GM12874 (cell line): ENCODE results near the gene ENDOV.

Experiments
- TF ChIP-seq, protein P1 (sequence below): IDR thresholded peaks from 2 replicates; pipeline ENCODE4 v1.5.1; 2011; ENCODE audit warnings: low read depth, mild to moderate bottlenecking, control low read depth, low read length, moderate library complexity; ENCODE audit not compliant: insufficient read depth

Gene ENDOV

DNA sequence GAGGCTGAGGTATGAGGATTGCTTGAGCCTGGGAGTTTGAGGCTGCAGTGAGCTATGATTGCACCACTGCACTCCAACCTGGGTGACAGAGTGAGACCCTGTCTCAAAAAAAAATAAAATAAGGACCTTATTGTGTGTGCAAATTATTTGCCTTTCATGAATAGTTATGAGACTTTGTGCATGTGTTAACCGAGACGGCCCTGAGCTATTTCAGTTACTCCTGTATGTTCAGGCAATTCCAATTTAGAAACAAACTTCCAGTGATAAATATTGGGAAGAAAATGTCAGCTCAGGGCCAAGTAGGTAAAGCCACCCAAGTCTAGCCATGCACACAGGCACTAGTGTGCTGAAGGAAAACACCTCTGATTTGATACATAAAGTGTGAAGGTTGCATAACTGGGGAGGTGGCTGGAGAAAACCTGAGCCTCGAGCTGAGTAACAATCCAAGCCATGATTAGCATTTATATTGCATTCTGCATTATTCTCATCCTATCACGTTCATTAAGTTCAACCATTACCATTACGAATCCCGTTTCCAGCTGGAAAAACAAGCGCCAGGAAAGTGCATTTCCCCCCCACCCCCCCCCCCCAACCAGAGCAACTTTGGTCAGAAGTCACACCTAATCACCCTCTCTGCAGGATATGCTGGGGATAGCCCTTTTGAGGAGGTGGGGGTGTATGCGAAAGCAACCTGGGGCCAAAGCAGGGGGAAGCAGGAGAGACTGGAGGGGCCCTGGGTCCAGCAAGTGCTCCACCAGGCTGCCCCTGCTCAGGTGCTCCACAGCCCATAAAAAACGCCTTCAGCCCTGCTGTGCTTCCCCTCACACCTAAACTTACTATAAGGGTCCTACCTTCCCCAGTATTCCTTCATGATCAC is 18.6 kb upstream of the ENDOV start:
- TF ChIP-seq, protein P1, sequence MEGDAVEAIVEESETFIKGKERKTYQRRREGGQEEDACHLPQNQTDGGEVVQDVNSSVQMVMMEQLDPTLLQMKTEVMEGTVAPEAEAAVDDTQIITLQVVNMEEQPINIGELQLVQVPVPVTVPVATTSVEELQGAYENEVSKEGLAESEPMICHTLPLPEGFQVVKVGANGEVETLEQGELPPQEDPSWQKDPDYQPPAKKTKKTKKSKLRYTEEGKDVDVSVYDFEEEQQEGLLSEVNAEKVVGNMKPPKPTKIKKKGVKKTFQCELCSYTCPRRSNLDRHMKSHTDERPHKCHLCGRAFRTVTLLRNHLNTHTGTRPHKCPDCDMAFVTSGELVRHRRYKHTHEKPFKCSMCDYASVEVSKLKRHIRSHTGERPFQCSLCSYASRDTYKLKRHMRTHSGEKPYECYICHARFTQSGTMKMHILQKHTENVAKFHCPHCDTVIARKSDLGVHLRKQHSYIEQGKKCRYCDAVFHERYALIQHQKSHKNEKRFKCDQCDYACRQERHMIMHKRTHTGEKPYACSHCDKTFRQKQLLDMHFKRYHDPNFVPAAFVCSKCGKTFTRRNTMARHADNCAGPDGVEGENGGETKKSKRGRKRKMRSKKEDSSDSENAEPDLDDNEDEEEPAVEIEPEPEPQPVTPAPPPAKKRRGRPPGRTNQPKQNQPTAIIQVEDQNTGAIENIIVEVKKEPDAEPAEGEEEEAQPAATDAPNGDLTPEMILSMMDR = no peak

DNA sequence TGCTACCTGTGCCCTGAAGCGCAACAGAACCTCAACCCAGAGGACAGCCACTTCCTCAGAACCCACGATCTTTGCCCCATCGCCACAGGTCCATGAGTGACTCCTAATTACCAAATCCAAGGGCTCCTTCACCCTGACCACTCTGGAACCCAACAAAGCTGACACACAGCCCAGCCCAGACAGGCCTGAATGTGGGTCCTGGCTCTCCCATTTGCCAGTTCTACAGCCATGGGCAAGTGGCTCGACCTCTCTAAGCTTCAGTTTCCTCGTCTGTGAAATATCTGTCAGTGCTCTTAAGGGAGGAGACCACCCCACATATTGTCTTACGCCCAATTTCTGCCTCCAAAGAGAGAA is 18.0 kb upstream of the ENDOV start:
- TF ChIP-seq, protein P1 = no peak

DNA sequence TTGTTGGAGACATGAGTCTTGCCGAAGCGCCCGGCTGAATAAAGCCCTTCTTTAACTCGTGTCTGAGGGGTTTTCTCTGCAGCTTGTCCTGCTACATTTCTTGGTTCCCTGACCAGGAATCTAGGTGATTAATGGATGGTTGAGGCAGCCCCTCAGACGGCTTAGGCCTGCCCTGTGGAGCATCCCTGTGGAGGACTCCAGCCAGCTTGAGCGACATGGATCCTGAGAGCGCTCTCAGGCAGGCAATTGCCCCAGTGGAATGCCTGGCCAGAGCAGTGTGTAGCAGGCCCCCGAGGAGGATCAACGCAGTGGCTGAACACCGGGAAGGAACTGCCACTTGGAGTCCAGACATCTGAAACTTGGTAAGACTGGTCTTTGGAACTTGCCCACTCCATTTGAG is 17.3 kb upstream of the ENDOV start:
- TF ChIP-seq, protein P1 = no peak

DNA sequence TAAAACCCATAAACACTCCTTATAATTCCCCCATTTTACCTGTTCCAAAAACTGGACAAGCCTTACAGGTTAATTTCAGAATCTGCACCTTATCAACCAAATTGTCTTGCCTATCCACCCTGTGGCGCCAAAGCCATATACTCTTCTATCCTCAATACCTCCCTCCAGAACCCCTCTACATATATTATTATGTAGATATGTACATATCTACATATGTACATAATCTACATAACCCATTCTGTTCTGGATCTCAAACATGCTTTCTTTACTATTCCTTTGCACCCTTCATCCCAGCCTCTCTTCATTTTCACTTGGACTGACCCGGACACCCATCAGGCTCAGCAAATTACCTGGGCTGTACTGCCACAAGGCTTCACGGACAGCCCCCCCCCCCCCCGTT is 12.0 kb upstream of the ENDOV start:
- TF ChIP-seq, protein P1 = no peak

DNA sequence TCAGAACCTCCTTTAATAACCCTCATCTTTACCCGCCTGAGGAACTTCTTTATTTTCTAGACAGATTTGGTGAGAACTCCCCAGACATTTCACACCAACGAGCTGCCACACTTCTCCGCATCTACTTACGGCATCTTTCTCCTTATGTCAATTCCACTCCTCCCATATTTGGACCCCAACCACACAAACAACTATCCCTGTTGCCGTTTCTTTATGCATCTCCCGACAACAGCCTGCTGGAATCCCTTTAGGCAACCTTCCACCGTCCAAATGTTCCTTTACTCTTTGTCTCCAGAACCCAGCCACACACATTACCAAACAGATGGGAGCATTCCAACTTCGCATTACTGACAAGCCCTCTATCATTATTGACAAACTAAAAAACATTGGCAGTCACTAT is 8.8 kb upstream of the ENDOV start:
- TF ChIP-seq, protein P1 = no peak

DNA sequence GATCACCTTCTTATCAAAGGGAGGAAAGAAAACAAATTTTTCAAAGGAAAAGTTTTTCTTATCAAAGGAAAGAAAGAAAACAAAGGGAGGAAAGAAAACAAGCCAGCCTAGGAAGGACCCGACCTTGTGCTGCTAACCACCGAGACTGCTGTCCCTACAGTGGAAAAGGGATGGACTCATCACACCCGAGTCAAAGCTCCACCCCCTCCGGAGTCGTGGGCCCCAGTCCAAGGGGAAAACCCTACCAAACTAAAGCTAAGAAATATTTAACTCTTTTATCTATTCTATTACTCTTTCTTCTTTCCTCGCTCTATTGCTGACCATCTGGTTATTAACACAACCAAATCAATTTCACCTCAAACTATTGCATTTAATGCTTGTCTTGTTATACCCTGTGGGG is 6.1 kb upstream of the ENDOV start:
- TF ChIP-seq, protein P1 = no peak

DNA sequence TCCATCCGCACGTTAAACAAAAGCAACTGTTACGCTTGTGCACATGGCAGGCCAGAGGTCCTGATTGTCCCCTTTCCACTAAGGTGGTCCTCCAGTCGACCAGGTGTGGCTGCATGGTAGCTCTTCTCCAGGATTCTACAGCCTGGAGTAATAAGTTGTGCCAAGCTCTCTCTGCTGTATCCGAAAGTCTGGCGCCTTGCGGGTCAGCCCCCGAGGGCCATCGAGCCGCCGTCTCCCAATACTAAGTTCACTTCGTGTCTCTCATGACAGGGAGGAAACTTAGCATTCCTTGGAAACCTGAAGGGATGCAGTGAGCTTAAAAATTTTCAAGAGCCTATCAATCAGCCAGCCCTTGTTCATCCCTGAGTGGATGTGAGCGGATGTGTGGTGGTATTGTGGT is 5.3 kb upstream of the ENDOV start:
- TF ChIP-seq, protein P1 = no peak
